ENCODE data around the gene MAPK10. TPM values are rescaled to one million over a fixed set of nuclear protein-coding genes. Genes with fewer than 3 reads are reported as not detected.
A peak's percentile ranks its signal among the peaks of the same experiment; 100 is the strongest.

The MAPK10 gene
- total and polyA plus RNA-seq, 9 of the 15 experiments (the other 6 are each of a cell fraction or from before 2014, with no cell fraction given): 0.10 to 0.53 (median 0.18) TPM; not detected in 4

DNA sequence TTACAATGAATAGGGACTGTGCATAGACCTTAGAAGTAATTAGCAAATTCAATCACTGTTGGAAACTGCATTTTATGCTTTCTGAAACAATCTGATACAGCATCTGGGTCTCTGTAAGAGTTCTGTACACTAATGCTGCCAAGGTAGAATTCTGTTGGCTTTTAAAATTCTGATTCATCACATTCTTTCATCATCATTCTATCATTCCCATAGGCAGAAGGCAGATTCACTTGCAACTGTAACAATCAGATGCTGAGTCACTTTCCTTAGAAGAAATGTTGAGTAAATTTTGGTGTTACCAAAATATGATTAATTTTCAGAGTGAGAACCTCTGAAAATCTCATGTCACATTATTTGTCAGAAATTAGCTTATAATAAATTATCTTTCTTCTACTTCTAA is 267.2 kb downstream of the MAPK10 start:
- no peak for FAIRE-seq
- H2AFZ ChIP-seq (ENCODE audit: low read depth, low read length): no peak overlapping the region
- no peaks in the 10 kb centered on the region for H3K9me1 ChIP-seq (ENCODE audit: control insufficient read depth, insufficient read depth, low read length)
- H4K20me1 ChIP-seq (replicated peaks; ENCODE audit: control insufficient read depth, insufficient read depth, low read length): no peaks in the 10 kb centered on the region
- H3K4me2 ChIP-seq (ENCODE audit: insufficient read depth, low read length): no peak overlapping the region
- H3K4me3 ChIP-seq: no peak overlapping the region
- ChIA-PET CTCF (ENCODE audit: low intra/inter-chr PET ratio) (no interaction called here), POLR2A (no interaction called here)
- H3K4me1 ChIP-seq (replicated peaks in 1 of 2; ENCODE audit: control insufficient read depth in 2 of 2, insufficient read depth in 2 of 2, low read length in 2 of 2): no peaks in the 10 kb centered on the region; a peak in 2 of 5 replicates
- BruUV-seq (replicated peaks): no TSS peak
- H3K36me3 ChIP-seq (ENCODE audit: control insufficient read depth, insufficient read depth, low read length): no peaks in the 10 kb centered on the region
- no peak overlapping the region for H3K27ac ChIP-seq (ENCODE audit: extremely low read depth, low read depth, low read length)
- intact Hi-C loops (cut with micrococcal nuclease) (no loop called here), in situ Hi-C loops (cut with MboI) (no loop called here)
- no peak for ATAC-seq
- DNase-seq (ENCODE audit: extremely low read depth in 1 of 4, low spot score in 3 of 4): no peak
- no peaks in the 10 kb centered on the region for H3K79me2 ChIP-seq (ENCODE audit: control insufficient read depth, insufficient read depth, low read length)
- no peaks in the 10 kb centered on the region for H3K9me3 ChIP-seq (replicated peaks; ENCODE audit: control insufficient read depth, insufficient read depth, low read depth, low read length)
- TF ChIP-seq NFE2 (IDR thresholded peaks at IDR 0.05; ENCODE audit: low read depth): peak; percentile 57
- TF ChIP-seq JUN (IDR thresholded peaks at IDR 0.05; ENCODE audit: borderline replicate concordance, low read depth, low read length): no peak
- TF ChIP-seq JUN (CRISPR knock-in tag; IDR thresholded peaks at IDR 0.05; ENCODE audit: borderline replicate concordance): no peak
- TF ChIP-seq MAFG (tag; conservative IDR thresholded peaks at IDR 0.05): 0 out of 2 replicates have a peak, but pooled peaks have one; percentile 20
- TF ChIP-seq, protein P1, sequence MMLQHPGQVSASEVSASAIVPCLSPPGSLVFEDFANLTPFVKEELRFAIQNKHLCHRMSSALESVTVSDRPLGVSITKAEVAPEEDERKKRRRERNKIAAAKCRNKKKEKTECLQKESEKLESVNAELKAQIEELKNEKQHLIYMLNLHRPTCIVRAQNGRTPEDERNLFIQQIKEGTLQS (IDR thresholded peaks at IDR 0.05): peak; percentile 76
- TF ChIP-seq, protein P1 (CRISPR knock-in tag; conservative IDR thresholded peaks at IDR 0.05): no peak
- TF ChIP-seq C11orf30 (IDR thresholded peaks at IDR 0.05; ENCODE audit: low read depth): peak; percentile 51; the same call in 1 of the 2 replicates
- TF ChIP-seq PHB (CRISPR knock-in tag; IDR thresholded peaks at IDR 0.05): no peak
- TF ChIP-seq ZNF316 (IDR thresholded peaks at IDR 0.05): peak; percentile 41
- TF ChIP-seq, protein P2, sequence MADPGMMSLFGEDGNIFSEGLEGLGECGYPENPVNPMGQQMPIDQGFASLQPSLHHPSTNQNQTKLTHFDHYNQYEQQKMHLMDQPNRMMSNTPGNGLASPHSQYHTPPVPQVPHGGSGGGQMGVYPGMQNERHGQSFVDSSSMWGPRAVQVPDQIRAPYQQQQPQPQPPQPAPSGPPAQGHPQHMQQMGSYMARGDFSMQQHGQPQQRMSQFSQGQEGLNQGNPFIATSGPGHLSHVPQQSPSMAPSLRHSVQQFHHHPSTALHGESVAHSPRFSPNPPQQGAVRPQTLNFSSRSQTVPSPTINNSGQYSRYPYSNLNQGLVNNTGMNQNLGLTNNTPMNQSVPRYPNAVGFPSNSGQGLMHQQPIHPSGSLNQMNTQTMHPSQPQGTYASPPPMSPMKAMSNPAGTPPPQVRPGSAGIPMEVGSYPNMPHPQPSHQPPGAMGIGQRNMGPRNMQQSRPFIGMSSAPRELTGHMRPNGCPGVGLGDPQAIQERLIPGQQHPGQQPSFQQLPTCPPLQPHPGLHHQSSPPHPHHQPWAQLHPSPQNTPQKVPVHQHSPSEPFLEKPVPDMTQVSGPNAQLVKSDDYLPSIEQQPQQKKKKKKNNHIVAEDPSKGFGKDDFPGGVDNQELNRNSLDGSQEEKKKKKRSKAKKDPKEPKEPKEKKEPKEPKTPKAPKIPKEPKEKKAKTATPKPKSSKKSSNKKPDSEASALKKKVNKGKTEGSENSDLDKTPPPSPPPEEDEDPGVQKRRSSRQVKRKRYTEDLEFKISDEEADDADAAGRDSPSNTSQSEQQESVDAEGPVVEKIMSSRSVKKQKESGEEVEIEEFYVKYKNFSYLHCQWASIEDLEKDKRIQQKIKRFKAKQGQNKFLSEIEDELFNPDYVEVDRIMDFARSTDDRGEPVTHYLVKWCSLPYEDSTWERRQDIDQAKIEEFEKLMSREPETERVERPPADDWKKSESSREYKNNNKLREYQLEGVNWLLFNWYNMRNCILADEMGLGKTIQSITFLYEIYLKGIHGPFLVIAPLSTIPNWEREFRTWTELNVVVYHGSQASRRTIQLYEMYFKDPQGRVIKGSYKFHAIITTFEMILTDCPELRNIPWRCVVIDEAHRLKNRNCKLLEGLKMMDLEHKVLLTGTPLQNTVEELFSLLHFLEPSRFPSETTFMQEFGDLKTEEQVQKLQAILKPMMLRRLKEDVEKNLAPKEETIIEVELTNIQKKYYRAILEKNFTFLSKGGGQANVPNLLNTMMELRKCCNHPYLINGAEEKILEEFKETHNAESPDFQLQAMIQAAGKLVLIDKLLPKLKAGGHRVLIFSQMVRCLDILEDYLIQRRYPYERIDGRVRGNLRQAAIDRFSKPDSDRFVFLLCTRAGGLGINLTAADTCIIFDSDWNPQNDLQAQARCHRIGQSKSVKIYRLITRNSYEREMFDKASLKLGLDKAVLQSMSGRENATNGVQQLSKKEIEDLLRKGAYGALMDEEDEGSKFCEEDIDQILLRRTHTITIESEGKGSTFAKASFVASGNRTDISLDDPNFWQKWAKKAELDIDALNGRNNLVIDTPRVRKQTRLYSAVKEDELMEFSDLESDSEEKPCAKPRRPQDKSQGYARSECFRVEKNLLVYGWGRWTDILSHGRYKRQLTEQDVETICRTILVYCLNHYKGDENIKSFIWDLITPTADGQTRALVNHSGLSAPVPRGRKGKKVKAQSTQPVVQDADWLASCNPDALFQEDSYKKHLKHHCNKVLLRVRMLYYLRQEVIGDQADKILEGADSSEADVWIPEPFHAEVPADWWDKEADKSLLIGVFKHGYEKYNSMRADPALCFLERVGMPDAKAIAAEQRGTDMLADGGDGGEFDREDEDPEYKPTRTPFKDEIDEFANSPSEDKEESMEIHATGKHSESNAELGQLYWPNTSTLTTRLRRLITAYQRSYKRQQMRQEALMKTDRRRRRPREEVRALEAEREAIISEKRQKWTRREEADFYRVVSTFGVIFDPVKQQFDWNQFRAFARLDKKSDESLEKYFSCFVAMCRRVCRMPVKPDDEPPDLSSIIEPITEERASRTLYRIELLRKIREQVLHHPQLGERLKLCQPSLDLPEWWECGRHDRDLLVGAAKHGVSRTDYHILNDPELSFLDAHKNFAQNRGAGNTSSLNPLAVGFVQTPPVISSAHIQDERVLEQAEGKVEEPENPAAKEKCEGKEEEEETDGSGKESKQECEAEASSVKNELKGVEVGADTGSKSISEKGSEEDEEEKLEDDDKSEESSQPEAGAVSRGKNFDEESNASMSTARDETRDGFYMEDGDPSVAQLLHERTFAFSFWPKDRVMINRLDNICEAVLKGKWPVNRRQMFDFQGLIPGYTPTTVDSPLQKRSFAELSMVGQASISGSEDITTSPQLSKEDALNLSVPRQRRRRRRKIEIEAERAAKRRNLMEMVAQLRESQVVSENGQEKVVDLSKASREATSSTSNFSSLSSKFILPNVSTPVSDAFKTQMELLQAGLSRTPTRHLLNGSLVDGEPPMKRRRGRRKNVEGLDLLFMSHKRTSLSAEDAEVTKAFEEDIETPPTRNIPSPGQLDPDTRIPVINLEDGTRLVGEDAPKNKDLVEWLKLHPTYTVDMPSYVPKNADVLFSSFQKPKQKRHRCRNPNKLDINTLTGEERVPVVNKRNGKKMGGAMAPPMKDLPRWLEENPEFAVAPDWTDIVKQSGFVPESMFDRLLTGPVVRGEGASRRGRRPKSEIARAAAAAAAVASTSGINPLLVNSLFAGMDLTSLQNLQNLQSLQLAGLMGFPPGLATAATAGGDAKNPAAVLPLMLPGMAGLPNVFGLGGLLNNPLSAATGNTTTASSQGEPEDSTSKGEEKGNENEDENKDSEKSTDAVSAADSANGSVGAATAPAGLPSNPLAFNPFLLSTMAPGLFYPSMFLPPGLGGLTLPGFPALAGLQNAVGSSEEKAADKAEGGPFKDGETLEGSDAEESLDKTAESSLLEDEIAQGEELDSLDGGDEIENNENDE (IDR thresholded peaks at IDR 0.05; ENCODE audit: low read depth, low read length): no peak
- peak; percentile 16; the same call in 1 of the 2 replicates for TF ChIP-seq MAFF (IDR thresholded peaks at IDR 0.05; ENCODE audit: low read length)
- no peak overlapping the region for H3K9ac ChIP-seq (ENCODE audit: insufficient read depth in 1 of 2, low read depth in 2 of 2, low read length in 2 of 2)
- no peaks in the 10 kb centered on the region for H3K27me3 ChIP-seq (ENCODE audit: control insufficient read depth in 2 of 2, insufficient read depth in 2 of 2, low read length in 2 of 2)
